B cell (primary cell): Measurements from ENCODE around the gene CHPT1. TPM values are rescaled to one million over a fixed set of nuclear protein-coding genes. Genes with fewer than 3 reads are reported as not detected.

Source experiments
- ATAC-seq: fragments of 200-7000 bp; cut with Tn5 transposase; one replicate; pipeline ENCODE4 v1.10.0; 2021; ENCODE audit warnings: low read depth, mild to moderate bottlenecking, moderate number of reproducible peaks, moderate library complexity
- CTCF ChIA-PET: fragments of 350-600 bp; sonication (Branson Sonifier 250); formaldehyde crosslinking; loops from one replicate; lab custom pipeline; 2021; ENCODE audit warnings: antibody characterized with exemption, inconsistent platforms; lab: Charles Lee
- POLR2A ChIA-PET: fragments of 350-600 bp; sonication (Branson Sonifier 250); formaldehyde crosslinking; loops from one replicate; lab custom pipeline; 2021; ENCODE audit warnings: antibody characterized with exemption; lab: Charles Lee
- DNase-seq: peaks from one replicate; pipeline ENCODE4 v3.0.0; 2013
- H2AFZ ChIP-seq: 2 replicates; pipeline ENCODE4 v1.6.1; 2012; ENCODE audit warnings: mild to moderate bottlenecking, low read depth, low read length; ENCODE audit not compliant: insufficient read depth, poor library complexity, severe bottlenecking
- H3K27ac ChIP-seq, 2 donors: 1 replicate in 1 of 2; 2 replicates in 1 of 2; pipeline ENCODE4 v1.5.1; 2012 to 2013; ENCODE audit warnings: low read length in 2 of 2, mild to moderate bottlenecking in 2 of 2, moderate library complexity in 1 of 2
- H3K27me3 ChIP-seq, 4 experiments: fragments of 200-600 bp in 1 of 4; sonication (generic) in 1 of 4; replicated peaks in 1 of 4; 1 replicate in 2 of 4; 2 replicates in 2 of 4; pipeline versions ENCODE4 v1.6.1 to v1.7.0; 2013 to 2016; ENCODE audit warnings: low read length in 3 of 4, mild to moderate bottlenecking in 2 of 4, mixed read lengths in 1 of 4, moderate library complexity in 1 of 4; ENCODE audit not compliant: insufficient read depth in 4 of 4, control insufficient read depth in 3 of 4; ENCODE audit errors: control extremely low read depth in 1 of 4
- H3K36me3 ChIP-seq, 2 experiments: replicated peaks in 1 of 2; 1 replicate in 1 of 2; 2 replicates in 1 of 2; pipeline versions ENCODE4 v1.6.1 to v1.7.1; 2013; ENCODE audit warnings: low read length in 1 of 2; ENCODE audit not compliant: insufficient read depth in 2 of 2, control insufficient read depth in 1 of 2; ENCODE audit errors: control extremely low read depth in 1 of 2, extremely low read depth in 1 of 2
- H3K4me1 ChIP-seq, 2 donors: fragments of 200-600 bp in 1 of 2; sonication (generic) in 1 of 2; 1 replicate in 1 of 2; 2 replicates in 1 of 2; pipeline versions ENCODE4 v1.5.1 to v1.6.1; 2013 to 2017; ENCODE audit warnings: low read length in 2 of 2; ENCODE audit not compliant: control insufficient read depth in 2 of 2, insufficient read depth in 2 of 2
- H3K4me2 ChIP-seq: replicated peaks from 2 replicates; pipeline ENCODE3; 2012; ENCODE audit warnings: mild to moderate bottlenecking, low read depth, low read length; ENCODE audit not compliant: poor library complexity, severe bottlenecking
- H3K4me3 ChIP-seq, 5 experiments: fragments of 200-600 bp in 1 of 5; sonication (generic) in 1 of 5; 1 replicate in 3 of 5; 2 replicates in 2 of 5; pipeline versions ENCODE4 v1.5.1 to v1.7.0; 2011 to 2016; ENCODE audit warnings: low read length in 4 of 5, mild to moderate bottlenecking in 4 of 5, low read depth in 2 of 5, control low read depth in 1 of 5, moderate library complexity in 1 of 5; ENCODE audit not compliant: insufficient read depth in 1 of 5; ENCODE audit errors: control extremely low read depth in 1 of 5, extremely low read depth in 1 of 5
- H3K79me2 ChIP-seq: fragments of 200-600 bp; sonication (generic); one replicate; pipeline ENCODE4 v1.6.0; 2016; ENCODE audit warnings: low read length; ENCODE audit not compliant: control insufficient read depth, insufficient read depth
- H3K9ac ChIP-seq: fragments of 200-600 bp; sonication (generic); 2 replicates; pipeline ENCODE4 v1.6.1; 2017; ENCODE audit warnings: mild to moderate bottlenecking, low read length, moderate library complexity
- H3K9me3 ChIP-seq, 3 donors: one replicate each; pipeline versions ENCODE4 v1.6.1 to v1.7.1; 2013; ENCODE audit warnings: low read length in 2 of 3; ENCODE audit not compliant: control insufficient read depth in 2 of 3, insufficient read depth in 1 of 3; ENCODE audit errors: control extremely low read depth in 1 of 3
- H4K20me1 ChIP-seq: 2 replicates; pipeline ENCODE4 v1.6.0; 2012; ENCODE audit warnings: mild to moderate bottlenecking, low read length; ENCODE audit not compliant: insufficient read depth, control insufficient read depth, poor library complexity, severe bottlenecking
- H3K27ac Mint-ChIP-seq: one replicate; pipeline ENCODE4 v1.8.0; 2021; ENCODE audit warnings: mixed read lengths
- H3K27me3 Mint-ChIP-seq: one replicate; pipeline ENCODE4 v1.8.0; 2021; ENCODE audit warnings: mixed read lengths
- H3K4me1 Mint-ChIP-seq: one replicate; pipeline ENCODE4 v1.8.0; 2021; ENCODE audit warnings: mixed read lengths
- H3K4me3 Mint-ChIP-seq: one replicate; pipeline ENCODE4 v1.8.0; 2021; ENCODE audit warnings: mixed read lengths
- H3K9me3 Mint-ChIP-seq: one replicate; pipeline ENCODE4 v1.8.0; 2022; ENCODE audit warnings: mixed read lengths; ENCODE audit not compliant: insufficient read depth
- CTCF ChIP-seq: fragments of 200-600 bp; IDR thresholded peaks from one replicate; pipeline ENCODE4 v1.8.0; 2022; ENCODE audit warnings: antibody characterized with exemption, mild to moderate bottlenecking
- EZH2 ChIP-seq: IDR thresholded peaks from 2 replicates; pipeline ENCODE4 v1.6.1; 2012; ENCODE audit warnings: borderline replicate concordance, low read depth, mild to moderate bottlenecking, moderate library complexity, low read length; ENCODE audit not compliant: insufficient read depth, poor library complexity, severe bottlenecking
- WGBS: methylation state at CpG from one replicate; pipeline ENCODE4 v1.1.5; 2013; ENCODE audit warnings: missing lambda C conversion rate; ENCODE audit not compliant: insufficient coverage; 5-methylcytosine and 5-hydroxymethylcytosine counted together
- intact Hi-C: fragments of 100-400 bp; cut with micrococcal nuclease; formaldehyde crosslinking; loops from one replicate; pipeline ENCODE4 v1.10.0; 2022
- polyA plus RNA-seq: library from polyadenylated mRNA; depleted of rRNA; stranded (reverse); fragments of >200 nt; gene quantifications from 2 replicates; pipeline ENCODE4 v1.2.3, GENCODE V29; 2012
- total RNA-seq, 2 donors: library from RNA; stranded (reverse); fragments of 120-200 nt in 1 of 2; gene quantifications; 1 replicate in 1 of 2; 2 replicates in 1 of 2; pipeline versions ENCODE4 v1.2.3 to v1.2.4, GENCODE V29; 2013 to 2022

CHPT1 gene
- total and polyA plus RNA-seq, 2 donors (not counting 1 experiment from before 2014, with no cell fraction given) = 46.9 to 215 TPM

- TF ChIP-seq EZH2 (no peak), CTCF (no peak)
- peaks cover 39% of the 10 kb centered on the region for H3K79me2 ChIP-seq
- peaks cover 0 to 1% (median 0%) of the 10 kb centered on the region in 3 donors for H3K9me3 ChIP-seq
- no peak for DNase-seq
- no peaks in the 10 kb centered on the region for H3K27me3 Mint-ChIP-seq
- H3K27me3 ChIP-seq = no peaks in the 10 kb centered on the region
- peaks cover 5 to 25% of the 10 kb centered on the region in 2 donors for H3K4me1 ChIP-seq
- WGBS = 98% methylated on average over 5 of the region's 5 CpGs
- H2AFZ ChIP-seq = no peak overlapping the region
- H3K4me3 ChIP-seq = no peak overlapping the region
- H4K20me1 ChIP-seq = peaks cover 39% of the 10 kb centered on the region
- H3K4me3 Mint-ChIP-seq = no peak overlapping the region
- ChIA-PET CTCF (interaction anchor here (1.2 kb wide), 1 partner anchor 15 kb away, joined by 3 read pairs; no protein-coding TSS in a partner anchor), POLR2A (interaction anchor here (0.5 kb wide), 1 partner anchor 105 kb away, joined by 3 read pairs; no protein-coding TSS in a partner anchor)
- peaks cover 43% of the 10 kb centered on the region for H3K4me1 Mint-ChIP-seq
- no peaks in the 10 kb centered on the region for H3K9me3 Mint-ChIP-seq
- no peak overlapping the region for H3K27ac Mint-ChIP-seq
- H3K36me3 ChIP-seq = peaks cover 1 to 13% of the 10 kb centered on the region in 2 experiments
- ATAC-seq = no peak
- H3K9ac ChIP-seq = no peak overlapping the region
- intact Hi-C loops = no loop called here
- H3K27ac ChIP-seq = no peak overlapping the region
- H3K4me2 ChIP-seq = no peak overlapping the region
Measured at GRCh38 chr12:101713059-101713682, 15.7 kb downstream of the CHPT1 start.

- intact Hi-C loops = loop anchor here (2.0 kb wide), 1 partner anchor 13 kb away; no protein-coding TSS in a partner anchor
- no peak overlapping the region for H3K27ac Mint-ChIP-seq
- H3K27me3 Mint-ChIP-seq = no peaks in the 10 kb centered on the region
- Histone ChIP-seq H4K20me1 (peaks cover 34% of the 10 kb centered on the region), H3K4me2 (no peak overlapping the region), H2AFZ (no peak overlapping the region), H3K4me3 (no peak overlapping the region), H3K79me2 (peaks cover 34% of the 10 kb centered on the region), H3K27me3 (no peaks in the 10 kb centered on the region), H3K9ac (no peak overlapping the region), H3K9me3 (peaks cover 0 to 1% (median 0%) of the 10 kb centered on the region in 3 donors), H3K27ac (no peak overlapping the region), H3K36me3 (peaks cover 1 to 15% of the 10 kb centered on the region in 2 experiments), H3K4me1 (peaks cover 5 to 22% of the 10 kb centered on the region in 2 donors)
- TF ChIP-seq CTCF (no peak), EZH2 (no peak)
- no peak for ATAC-seq
- peaks cover 45% of the 10 kb centered on the region for H3K4me1 Mint-ChIP-seq
- ChIA-PET POLR2A (no interaction called here), CTCF (interaction anchor here (0.8 to 1.2 kb wide), 3 partner anchors 10 to 46 kb away, joined by 3 to 4 read pairs (median 3); no protein-coding TSS in a partner anchor)
- WGBS = no CpG with 5 or more reads among the region's 2 CpGs
- DNase-seq = no peak
- no peak overlapping the region for H3K4me3 Mint-ChIP-seq
- H3K9me3 Mint-ChIP-seq = no peaks in the 10 kb centered on the region
Measured at GRCh38 chr12:101713930-101714329, 16.5 kb downstream of the CHPT1 start.
